ENCODE measurements around the gene MAK.
A peak's percentile ranks its signal among the peaks of the same experiment; 100 is the strongest.
"Not testable (repeated sequence)": the region's sequence is repeated elsewhere in the genome, so short reads cannot be mapped to it uniquely, and the experiment has no call there.

Gene MAK

GRCh38 chr6:10722820-10723566 lies 115.3 kb downstream of the MAK start, which contains the start of gene TMEM14C:
TMEM14C (plus strand) TSS chr6:10723070; CDS start chr6:10724614, 1,544 bp downstream.
- peak; percentile 46 for DNase-seq (ENCODE audit: low read depth)

DNA sequence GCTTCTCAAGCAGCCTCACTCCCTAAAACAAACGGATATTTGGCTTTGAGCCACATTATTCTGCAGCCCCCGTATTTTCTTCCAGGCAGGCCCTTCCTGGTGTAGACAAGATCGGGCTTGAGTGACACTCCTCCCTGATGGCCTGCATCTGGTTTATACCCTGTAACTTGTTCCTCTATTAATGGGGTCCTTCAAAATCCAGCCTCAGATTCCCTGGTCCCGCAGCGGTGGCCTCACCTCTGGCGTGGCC lies 115.8 kb downstream of the MAK start:
- no peak for DNase-seq (ENCODE audit: low read depth)

DNA sequence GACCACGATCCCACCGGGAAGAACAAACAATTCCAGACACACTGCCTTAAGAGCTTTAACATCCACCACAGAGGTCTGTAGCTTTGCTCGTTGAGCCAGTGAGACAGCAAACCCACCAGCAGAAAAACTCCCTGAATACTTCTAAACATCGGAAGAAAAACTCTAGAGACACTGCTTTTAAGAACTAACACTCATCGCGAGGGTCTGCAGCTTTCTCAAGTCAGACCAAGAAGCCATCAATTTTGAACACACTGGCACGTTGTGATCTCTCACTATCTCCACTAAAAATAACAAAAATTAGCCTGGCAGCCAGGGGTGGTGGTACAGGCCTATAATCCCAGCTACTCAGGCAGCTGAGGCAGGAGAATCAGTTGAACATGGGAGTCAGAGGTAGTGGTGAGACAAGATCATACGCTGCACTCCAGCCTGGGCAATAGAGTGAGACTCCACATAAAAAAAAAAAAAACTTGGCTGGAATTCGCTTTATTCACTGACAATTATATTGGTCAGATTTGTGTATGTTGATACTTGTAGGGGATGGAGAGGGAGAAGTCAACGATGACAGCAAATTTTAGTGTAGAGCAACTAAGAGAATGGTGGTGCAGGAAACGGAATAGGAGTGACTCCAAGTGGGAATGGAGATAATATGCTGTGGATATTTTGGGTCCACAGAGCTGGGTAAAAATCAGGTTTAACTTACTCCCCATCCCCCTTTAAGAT lies 116.3 kb downstream of the MAK start:
- DNase-seq (ENCODE audit: low read depth): no peak

- DNase-seq (ENCODE audit: low read depth): not testable (repeated sequence)
These were observed 117.1 kb downstream of the MAK start for GRCh38 chr6:10720960-10721849.

- peak; percentile 17 for DNase-seq (ENCODE audit: low read depth)
These were observed 117.9 kb downstream of the MAK start for GRCh38 chr6:10720265-10720959.

- no peak for DNase-seq (ENCODE audit: low read depth)
These were observed 118.4 kb downstream of the MAK start for GRCh38 chr6:10719964-10720264.

GRCh38 chr6:10719296-10719963 lies 118.9 kb downstream of the MAK start:
- DNase-seq (ENCODE audit: low read depth): no peak

- DNase-seq (ENCODE audit: low read depth): no peak
These were observed 124.4 kb downstream of the MAK start for GRCh38 chr6:10713962-10714361.
